Measurements from ENCODE around the gene EMILIN2.
"Not testable (repeated sequence)": the region's sequence is repeated elsewhere in the genome, so short reads cannot be mapped to it uniquely, and the experiment has no call there.

The EMILIN2 gene

GRCh38 chr18:2901423-2901985 lies 54.7 kb downstream of the EMILIN2 start:
- DNase-seq = no peak

GRCh38 chr18:2902327-2902726 lies 55.5 kb downstream of the EMILIN2 start:
- DNase-seq = no peak

GRCh38 chr18:2903006-2903405 lies 56.2 kb downstream of the EMILIN2 start:
- no peak for DNase-seq

- DNase-seq = peak; percentile 49
Measured at GRCh38 chr18:2905854-2906703, 59.3 kb downstream of the EMILIN2 start.

GRCh38 chr18:2906704-2907549 lies 60.1 kb downstream of the EMILIN2 start:
- peak; percentile 64 for DNase-seq

- DNase-seq = no peak
Measured at GRCh38 chr18:2907550-2908135, 60.8 kb downstream of the EMILIN2 start.

GRCh38 chr18:2908166-2908945 lies 61.5 kb downstream of the EMILIN2 start:
- no peak for DNase-seq

GRCh38 chr18:2908946-2909335 lies 62.1 kb downstream of the EMILIN2 start:
- DNase-seq = no peak

- no peak for DNase-seq
Measured at GRCh38 chr18:2909431-2910140, 62.8 kb downstream of the EMILIN2 start.

GRCh38 chr18:2910261-2910660 lies 63.5 kb downstream of the EMILIN2 start:
- DNase-seq = no peak

GRCh38 chr18:2910751-2911425 lies 64.1 kb downstream of the EMILIN2 start:
- no peak for DNase-seq

GRCh38 chr18:2911533-2911932 lies 64.7 kb downstream of the EMILIN2 start:
- no peak for DNase-seq

GRCh38 chr18:2912357-2913299 lies 65.8 kb downstream of the EMILIN2 start:
- DNase-seq = no peak

GRCh38 chr18:2913398-2914005 lies 66.7 kb downstream of the EMILIN2 start:
- no peak for DNase-seq

- no peak for DNase-seq
Measured at GRCh38 chr18:2914185-2914880, 67.5 kb downstream of the EMILIN2 start.

- DNase-seq = no peak
Measured at GRCh38 chr18:2914881-2915240, 68.1 kb downstream of the EMILIN2 start.

- DNase-seq = not testable (repeated sequence)
Measured at GRCh38 chr18:2915486-2915885, 68.7 kb downstream of the EMILIN2 start.

- DNase-seq = no peak
Measured at GRCh38 chr18:2916184-2916583, 69.4 kb downstream of the EMILIN2 start.

Data from CD4-positive, alpha-beta T cell treated with Interleukin-17A for 4 hours (primary cell).